Putamen (tissue), 1 donor: Measurements from ENCODE around the gene ZDHHC14.

ENCODE experiments used
- DNase-seq: peaks from one replicate; pipeline ENCODE4 v3.0.0-alpha.2; 2016; ENCODE audit warnings: low spot score

The ZDHHC14 gene

GRCh38 chr6:157625764-157626163, 244.8 kb downstream of the ZDHHC14 start:
- no peak for DNase-seq

DNA sequence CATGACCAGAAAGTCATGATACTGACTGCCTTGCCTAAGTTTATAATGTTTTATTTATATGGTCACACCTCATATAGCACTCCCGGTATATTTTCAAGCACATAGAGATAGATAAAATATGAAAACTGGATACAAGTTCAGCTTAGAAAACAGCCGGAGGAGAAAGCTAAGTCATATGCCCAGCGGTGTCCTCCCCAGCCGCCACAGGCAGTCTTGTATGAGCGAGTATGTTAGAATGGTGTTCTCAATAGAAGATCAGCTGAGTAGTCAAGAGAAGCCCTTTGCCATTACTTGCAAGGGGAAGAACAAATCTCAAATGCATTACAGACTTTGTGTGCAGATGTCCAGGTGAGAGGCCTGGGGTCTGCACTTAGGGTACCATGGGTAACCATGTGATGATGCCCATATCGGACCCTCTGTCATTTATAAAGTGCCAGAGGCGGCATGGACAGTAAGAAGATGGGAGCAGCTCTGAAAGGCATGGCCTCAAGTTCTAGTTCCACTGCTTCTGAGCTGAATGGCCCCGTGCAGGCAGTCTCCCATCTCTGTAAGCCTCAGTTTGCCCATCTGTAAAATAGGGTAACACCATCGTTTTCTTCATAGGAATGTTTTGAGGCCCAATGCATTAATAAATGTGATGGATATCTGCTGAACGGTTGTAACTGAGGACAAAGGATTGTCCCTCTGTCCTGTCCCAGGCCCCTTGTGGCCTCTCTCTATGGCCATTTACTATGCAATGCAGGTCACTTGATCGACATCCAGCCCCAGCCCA, 246.4 kb downstream of the ZDHHC14 start:
- no peak for DNase-seq

DNA sequence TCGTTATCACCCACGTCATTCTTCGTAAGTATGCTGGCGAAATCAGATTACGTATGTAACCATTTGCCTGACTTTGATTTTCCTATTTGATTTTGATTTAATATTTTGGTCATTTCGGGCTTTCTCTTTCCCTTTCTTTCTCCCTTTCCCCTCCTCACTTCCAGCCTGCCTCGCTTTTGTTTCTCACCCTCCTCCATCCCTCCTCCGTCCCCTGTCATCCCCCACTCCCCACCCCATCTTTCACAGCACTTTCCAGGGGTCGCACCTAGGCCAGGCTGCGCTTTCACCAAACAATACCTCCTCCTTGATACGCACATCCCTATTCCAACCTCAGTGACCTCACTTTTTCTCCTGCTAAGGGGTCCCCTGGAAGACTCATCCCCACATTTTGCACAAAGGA, 247.5 kb downstream of the ZDHHC14 start:
- DNase-seq, result no peak

- no peak for DNase-seq
Measured at GRCh38 chr6:157629220-157629619, 248.2 kb downstream of the ZDHHC14 start.

DNA sequence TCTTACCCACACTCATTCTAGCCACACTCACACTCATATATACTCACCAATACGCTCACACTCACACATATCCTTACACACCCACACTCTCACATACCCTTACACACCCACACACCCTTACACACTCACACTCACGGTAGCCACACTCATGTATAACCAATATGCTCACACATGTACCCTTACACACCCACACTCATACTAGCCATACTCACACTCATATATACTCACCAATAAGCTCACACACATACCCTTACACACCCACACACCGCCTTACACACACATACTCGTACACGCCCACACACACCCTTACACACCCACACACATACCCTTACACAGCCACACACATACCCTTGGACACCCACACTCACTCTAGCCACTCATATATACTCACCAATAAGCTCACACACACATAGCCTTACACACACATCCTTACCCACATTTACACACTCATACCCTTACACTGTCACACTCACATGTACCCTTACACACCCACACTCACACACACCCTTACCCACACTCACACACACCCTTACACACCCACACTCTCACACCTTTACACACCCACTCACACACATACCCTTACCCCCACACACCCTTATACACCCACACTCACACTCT, 249.6 kb downstream of the ZDHHC14 start:
- no peak for DNase-seq

DNA sequence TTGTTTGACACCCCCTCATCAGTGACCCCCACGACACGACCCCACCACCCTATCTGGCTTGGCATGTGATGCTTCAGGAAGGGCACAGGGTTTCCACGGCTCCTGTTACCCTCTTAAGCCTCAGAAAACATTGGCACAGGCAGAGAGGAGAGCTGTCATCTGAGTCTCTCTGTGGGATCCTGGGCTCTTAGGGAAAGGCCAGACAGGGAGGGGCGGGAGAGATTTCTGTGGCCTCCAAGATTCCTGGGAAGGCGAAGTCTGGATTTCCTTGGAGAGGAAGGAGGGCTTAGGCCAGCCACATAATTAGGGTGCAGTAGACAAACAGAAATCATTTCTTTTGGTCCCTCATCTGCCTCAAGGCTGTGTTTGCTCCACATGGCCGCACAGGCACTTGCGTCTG, 250.4 kb downstream of the ZDHHC14 start:
- no peak for DNase-seq

- no peak for DNase-seq
Measured at GRCh38 chr6:157631838-157632614, 251.0 kb downstream of the ZDHHC14 start.

DNA sequence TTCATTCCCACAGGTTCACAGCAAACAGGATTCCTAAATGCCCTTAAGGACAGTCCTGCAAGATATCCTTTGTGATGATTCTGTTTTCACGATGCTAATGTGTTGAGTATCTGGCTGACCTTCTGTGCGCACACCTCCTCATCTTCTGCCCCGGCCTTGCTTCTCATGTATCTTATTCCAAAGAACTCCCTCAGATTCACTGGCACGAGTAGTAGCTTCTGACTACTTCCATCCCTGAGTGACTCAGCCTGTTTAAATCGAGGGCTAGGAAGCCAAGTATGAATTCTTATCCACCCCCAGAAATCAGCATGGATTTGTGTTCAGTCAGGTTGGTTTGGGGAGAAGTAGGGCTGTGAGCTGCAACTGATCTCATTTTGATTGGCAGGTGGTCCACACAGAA, 251.8 kb downstream of the ZDHHC14 start:
- DNase-seq, result peak; percentile 50

DNA sequence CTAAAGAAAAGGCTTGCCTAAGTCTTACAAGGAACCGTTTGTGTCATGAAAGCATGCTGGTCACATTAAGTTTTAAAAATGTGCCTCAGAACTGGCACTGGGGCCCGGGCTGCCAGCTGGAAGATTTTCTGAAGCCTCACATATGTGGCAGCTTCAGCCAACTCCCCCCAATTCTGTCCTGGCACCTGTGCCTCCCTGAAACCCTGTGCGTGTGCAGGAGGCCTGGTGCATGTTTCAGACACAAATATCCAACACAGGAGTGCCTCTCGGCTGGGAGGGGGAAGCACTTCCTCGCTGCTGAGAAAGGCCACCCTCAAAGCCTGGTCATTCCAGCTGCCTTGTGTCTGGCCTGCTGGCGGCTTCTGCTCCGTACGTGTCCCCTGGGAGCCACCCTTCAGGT, 253.6 kb downstream of the ZDHHC14 start:
- no peak for DNase-seq

DNA sequence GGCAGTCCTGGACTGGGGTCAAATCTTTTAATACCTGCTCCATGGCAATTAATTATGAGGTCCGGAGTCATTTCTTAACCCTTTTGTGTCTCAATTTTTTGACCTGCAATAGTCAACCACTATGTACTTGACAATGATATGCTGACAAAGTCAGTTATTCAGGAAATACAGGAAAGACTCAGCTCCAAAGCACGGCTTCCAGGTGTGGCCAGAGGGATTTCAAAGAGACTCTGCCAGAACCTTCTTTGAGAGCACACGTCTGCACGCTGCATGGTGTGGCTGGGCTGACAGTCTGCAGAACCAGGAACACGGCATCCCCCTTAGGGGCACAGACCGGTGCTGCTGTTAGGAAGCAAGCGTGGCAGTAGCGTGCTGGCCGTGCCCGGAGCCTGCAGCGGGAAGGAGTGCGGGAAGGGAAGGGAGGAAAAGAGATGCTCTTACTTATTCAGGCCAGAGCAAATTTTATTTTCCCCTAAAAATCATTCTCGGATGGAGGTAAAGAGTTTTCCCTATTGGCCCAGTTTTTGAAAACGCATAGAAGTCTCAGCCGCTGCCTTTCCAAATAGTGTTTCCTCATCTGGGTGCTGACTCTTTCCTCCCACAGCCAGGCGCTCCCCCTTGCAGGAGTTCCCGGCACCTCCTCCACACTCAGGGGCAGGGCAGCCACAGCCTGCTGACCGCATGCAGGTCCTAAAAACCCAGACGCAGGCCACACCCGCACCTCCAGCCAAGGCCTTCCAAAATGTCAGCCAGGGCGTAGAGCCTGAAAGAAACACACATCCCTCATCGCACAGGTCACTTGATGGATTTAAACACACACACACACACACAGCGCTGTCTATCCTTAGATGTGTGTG, 254.6 kb downstream of the ZDHHC14 start:
- DNase-seq, result no peak

- no peak for DNase-seq
Measured at GRCh38 chr6:157637516-157637915, 256.5 kb downstream of the ZDHHC14 start.

DNA sequence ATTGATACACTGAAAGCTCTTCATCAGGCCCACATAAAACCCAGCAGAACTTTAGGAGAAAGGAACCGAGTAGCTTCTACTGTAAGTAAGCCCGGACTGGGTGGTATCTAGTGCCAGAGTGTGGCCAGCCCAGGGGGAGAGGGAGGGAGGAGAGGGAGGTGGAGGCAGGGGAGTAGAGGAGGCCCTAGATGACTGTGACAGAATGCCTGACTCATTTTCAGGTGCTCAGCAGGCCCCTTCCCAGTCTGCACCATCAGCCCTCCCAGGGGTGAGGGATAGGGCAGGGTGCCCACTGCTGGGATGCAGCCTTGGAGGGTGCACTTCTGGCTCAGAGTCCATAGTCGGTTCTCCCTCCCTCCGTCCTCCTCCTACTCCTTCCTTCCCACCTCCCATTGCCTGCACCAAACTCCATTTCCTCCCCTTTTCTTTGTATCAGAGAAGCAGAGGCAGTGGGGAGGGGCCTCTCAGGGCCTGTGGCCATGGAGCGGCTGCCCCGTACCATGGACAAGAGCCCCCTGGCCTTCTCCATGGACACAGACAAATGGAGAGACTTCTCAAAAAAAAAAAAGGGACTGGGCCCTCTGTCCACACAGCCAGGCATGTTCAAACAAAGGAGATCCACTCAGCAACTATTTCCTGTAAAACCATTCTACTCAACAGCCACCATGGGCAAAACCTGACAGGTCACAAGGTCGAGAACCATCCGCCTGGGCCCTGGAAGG, 257.1 kb downstream of the ZDHHC14 start:
- no peak for DNase-seq

GRCh38 chr6:157638779-157639178, 257.8 kb downstream of the ZDHHC14 start:
- DNase-seq, result no peak

- no peak for DNase-seq
Measured at GRCh38 chr6:157640746-157641451, 259.9 kb downstream of the ZDHHC14 start.

- no peak for DNase-seq
Measured at GRCh38 chr6:157641837-157642236, 260.8 kb downstream of the ZDHHC14 start.

DNA sequence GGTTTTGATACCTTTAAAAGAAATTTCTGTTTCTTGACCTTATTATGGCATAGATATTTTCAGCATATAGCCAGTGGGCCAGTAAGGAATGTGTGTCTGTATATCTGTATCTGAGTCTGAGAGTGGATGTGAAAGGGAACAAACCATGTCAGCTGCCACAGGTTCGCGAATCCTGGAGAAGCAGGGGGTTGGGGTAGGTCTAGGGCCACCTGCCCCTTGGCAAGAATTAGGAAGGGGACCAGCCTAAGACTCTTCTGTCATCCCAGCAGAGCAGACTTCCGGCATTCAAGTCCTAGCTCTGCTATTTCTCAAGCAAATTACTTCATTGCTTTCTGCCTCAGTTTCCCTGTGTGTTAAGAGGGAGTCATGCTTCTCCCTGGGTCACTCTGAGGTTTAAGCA, 261.7 kb downstream of the ZDHHC14 start:
- no peak for DNase-seq

DNA sequence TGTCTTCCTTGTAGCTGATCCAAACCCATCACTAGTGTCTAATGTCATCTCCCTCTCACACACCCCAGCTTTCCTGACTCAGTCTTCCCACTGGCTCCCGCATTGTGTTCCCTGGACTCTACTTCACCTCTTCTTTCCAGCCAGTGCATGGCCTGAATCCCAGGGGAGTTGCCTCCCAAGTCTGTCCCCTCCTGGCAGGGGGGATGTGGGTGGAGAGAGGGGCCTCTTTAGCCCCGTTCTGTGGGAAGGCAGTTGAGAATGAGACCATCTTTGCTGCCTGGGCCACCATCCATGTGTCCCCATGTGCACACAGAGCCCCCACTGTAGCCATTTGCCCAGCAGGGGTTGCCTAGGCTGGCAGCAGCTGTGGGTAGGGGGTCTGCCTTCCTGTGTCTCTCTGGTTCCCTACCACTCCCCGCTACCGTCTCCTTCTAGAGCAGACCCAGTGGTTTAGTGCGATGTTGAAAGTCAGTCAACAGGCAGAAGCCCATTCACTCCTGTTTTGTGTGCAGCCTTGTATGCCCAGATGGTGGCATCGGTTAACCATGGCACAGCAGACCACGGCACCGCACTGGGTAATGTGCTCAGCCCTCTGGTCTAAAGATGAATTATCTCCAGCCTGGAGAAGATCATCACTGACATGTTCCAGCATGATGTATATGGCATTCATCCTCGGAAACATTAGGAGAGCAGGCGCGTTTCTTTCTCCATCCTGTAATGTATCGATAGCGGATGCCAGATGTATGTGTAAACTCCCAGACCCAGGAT, 263.2 kb downstream of the ZDHHC14 start:
- no peak for DNase-seq

- DNase-seq, result no peak
Measured at GRCh38 chr6:157645201-157645795, 264.3 kb downstream of the ZDHHC14 start.

DNA sequence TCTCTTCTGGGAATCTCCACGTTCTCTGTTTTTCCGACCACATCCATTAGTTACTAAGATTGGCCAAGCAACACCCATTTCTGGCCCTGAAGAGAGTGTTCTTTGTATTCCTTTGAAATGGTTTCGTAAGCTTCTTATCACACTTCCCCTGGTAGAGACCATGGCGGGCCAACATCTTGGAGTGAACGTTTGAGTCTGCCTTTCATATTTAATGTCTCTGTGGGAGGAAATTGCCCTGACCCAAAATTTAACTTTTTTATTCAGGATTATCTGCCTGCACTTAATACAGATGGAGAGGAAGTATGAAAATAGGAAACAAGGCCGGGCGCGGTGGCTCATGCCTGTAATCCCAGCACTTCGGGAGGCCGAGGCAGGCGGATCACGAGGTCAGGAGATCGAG, 265.0 kb downstream of the ZDHHC14 start:
- no peak for DNase-seq
